GM19043 (cell line): ENCODE results near the gene KLF6.
"Not testable (repeated sequence)": the region's sequence is repeated elsewhere in the genome, so short reads cannot be mapped to it uniquely, and the experiment has no call there.

Source experiments
- ATAC-seq: cut with Tn5 transposase; IDR thresholded peaks from one replicate; pipeline ENCODE4 v1.9.1; 2021; ENCODE audit warnings: low read depth; ENCODE audit not compliant: unreplicated experiment

KLF6 gene

GRCh38 chr10:3738855-3739350 lies 46.1 kb downstream of the KLF6 start:
- no peak for ATAC-seq

- no peak for ATAC-seq
Observed at GRCh38 chr10:3737864-3738263, 47.1 kb downstream of the KLF6 start.

GRCh38 chr10:3735175-3735574 lies 49.8 kb downstream of the KLF6 start:
- no peak for ATAC-seq

GRCh38 chr10:3734111-3734510 lies 50.9 kb downstream of the KLF6 start:
- ATAC-seq = peak; percentile 56

GRCh38 chr10:3732183-3732582 lies 52.8 kb downstream of the KLF6 start:
- ATAC-seq = not testable (repeated sequence)

GRCh38 chr10:3729397-3729976 lies 55.5 kb downstream of the KLF6 start:
- no peak for ATAC-seq

- no peak for ATAC-seq
Observed at GRCh38 chr10:3728563-3728962, 56.4 kb downstream of the KLF6 start.

- no peak for ATAC-seq
Observed at GRCh38 chr10:3727268-3727667, 57.7 kb downstream of the KLF6 start.
